ENCODE data around the gene CYP2W1. TPM values are rescaled to one million over a fixed set of nuclear protein-coding genes. Genes with fewer than 3 reads are reported as not detected.

The CYP2W1 gene
- total RNA-seq, 2 experiments from 2014 or later = not detected

DNA sequence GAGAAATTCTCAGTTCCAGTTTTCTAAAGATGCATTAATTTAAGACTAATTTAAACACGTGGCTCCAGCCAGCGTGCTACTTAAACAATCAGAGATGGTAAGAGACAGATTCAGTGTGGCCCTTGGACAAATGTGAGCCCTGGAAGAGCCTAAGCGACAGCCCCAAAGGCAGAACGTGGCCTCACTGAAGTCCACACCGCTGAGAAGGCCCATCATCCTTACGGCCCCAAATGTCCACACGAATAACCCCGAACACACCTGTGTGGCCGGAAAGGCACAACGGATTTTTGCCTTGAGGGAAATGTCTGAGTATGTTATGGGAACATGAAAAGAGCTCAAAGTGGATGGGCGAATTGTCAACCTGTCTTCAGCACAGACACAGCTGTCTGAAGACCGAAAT, 10.9 kb upstream of the CYP2W1 start:
- no peak for DNase-seq
- Mint-ChIP-seq H3K27ac (no peak overlapping the region), H3K36me3 (peaks cover 21% of the 10 kb centered on the region), H3K9me3 (no peaks in the 10 kb centered on the region), H3K4me3 (no peak overlapping the region), H3K27me3 (no peaks in the 10 kb centered on the region), H3K4me1 (peaks cover 27% of the 10 kb centered on the region)

DNA sequence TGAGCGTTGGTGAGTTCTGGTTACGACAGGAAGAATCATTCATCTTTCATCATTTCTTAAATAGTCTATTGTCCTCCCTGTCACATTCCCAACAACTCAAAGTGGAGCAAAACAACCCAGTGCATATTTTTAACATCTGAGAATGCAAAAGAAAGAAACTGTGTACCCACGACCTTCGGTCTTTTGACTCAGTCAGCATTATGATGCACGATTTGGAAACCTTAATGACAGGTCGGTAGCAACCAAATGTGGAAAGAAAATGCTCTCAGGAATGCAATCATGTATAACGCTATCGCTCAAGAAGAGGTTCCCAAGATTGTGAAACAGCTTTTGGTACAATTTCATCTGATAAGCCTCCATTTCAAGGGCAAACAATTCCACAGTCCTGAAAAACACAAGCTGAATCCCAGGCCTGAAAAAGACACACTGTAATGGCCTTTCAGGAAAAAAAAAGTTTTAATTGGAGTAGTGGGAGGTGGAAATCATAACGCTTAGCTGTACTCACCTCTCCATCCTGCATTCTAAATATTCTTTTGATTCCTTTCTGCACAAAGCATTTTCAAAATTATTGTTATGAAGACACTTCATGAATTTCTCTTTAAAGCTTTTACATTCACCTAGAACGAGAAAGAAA, 10.2 kb upstream of the CYP2W1 start:
- no peak for DNase-seq
- Mint-ChIP-seq H3K27me3 (no peaks in the 10 kb centered on the region), H3K27ac (peak overlapping the region; percentile 25), H3K9me3 (no peaks in the 10 kb centered on the region), H3K4me1 (peaks cover 27% of the 10 kb centered on the region), H3K4me3 (peak overlapping the region; percentile 67), H3K36me3 (peaks cover 21% of the 10 kb centered on the region)

GRCh38 chr7:973312-973711, 9.7 kb upstream of the CYP2W1 start:
- no peak for DNase-seq
- Mint-ChIP-seq H3K27ac (peak overlapping the region; percentile 51), H3K36me3 (peaks cover 21% of the 10 kb centered on the region)

GRCh38 chr7:974172-974571, 8.8 kb upstream of the CYP2W1 start:
- no peak for DNase-seq
- H3K4me3 Mint-ChIP-seq = peak overlapping the region; percentile 95
- peaks cover 27% of the 10 kb centered on the region for H3K4me1 Mint-ChIP-seq
- H3K27ac Mint-ChIP-seq = peak overlapping the region; percentile 93
- no peaks in the 10 kb centered on the region for H3K9me3 Mint-ChIP-seq
- H3K27me3 Mint-ChIP-seq = no peaks in the 10 kb centered on the region
- peaks cover 21% of the 10 kb centered on the region for H3K36me3 Mint-ChIP-seq

More at GRCh38 chr7:973312-973711, 9.7 kb upstream of the CYP2W1 start:
- Mint-ChIP-seq H3K4me1 (peaks cover 27% of the 10 kb centered on the region), H3K4me3 (peak overlapping the region; percentile 67), H3K27me3 (no peaks in the 10 kb centered on the region), H3K9me3 (no peaks in the 10 kb centered on the region)

GRCh38 chr7:974820-975681, 7.9 kb upstream of the CYP2W1 start, which contains the start of gene COX19:
Gene COX19, minus strand, starts transcription at chr7:975549. Its CDS starts 40 bp downstream, at chr7:975509.
- peak within 1 kb of the TSS; percentile 93 for H3K27ac Mint-ChIP-seq
- DNase-seq = peak; percentile 93
- no peaks in the 10 kb centered on the region for H3K27me3 Mint-ChIP-seq
- no peaks in the 10 kb centered on the region for H3K9me3 Mint-ChIP-seq
- peaks cover 27% of the 10 kb centered on the region for H3K4me1 Mint-ChIP-seq
- peak within 1 kb of the TSS; percentile 95 for H3K4me3 Mint-ChIP-seq
- peaks cover 20% of the 10 kb centered on the region for H3K36me3 Mint-ChIP-seq

- Mint-ChIP-seq H3K36me3 (peaks cover 18% of the 10 kb centered on the region), H3K4me1 (peaks cover 24% of the 10 kb centered on the region), H3K27me3 (no peaks in the 10 kb centered on the region), H3K27ac (no peak overlapping the region), H3K4me3 (peak overlapping the region; percentile 95), H3K9me3 (no peaks in the 10 kb centered on the region)
- no peak for DNase-seq
Measured at GRCh38 chr7:975702-976473, 7.1 kb upstream of the CYP2W1 start.

- Mint-ChIP-seq H3K27me3 (no peaks in the 10 kb centered on the region), H3K27ac (no peak overlapping the region), H3K4me3 (no peak overlapping the region), H3K36me3 (peaks cover 12% of the 10 kb centered on the region), H3K9me3 (no peaks in the 10 kb centered on the region), H3K4me1 (peaks cover 18% of the 10 kb centered on the region)
- DNase-seq = no peak
Measured at GRCh38 chr7:976901-977325, 6.1 kb upstream of the CYP2W1 start.

DNA sequence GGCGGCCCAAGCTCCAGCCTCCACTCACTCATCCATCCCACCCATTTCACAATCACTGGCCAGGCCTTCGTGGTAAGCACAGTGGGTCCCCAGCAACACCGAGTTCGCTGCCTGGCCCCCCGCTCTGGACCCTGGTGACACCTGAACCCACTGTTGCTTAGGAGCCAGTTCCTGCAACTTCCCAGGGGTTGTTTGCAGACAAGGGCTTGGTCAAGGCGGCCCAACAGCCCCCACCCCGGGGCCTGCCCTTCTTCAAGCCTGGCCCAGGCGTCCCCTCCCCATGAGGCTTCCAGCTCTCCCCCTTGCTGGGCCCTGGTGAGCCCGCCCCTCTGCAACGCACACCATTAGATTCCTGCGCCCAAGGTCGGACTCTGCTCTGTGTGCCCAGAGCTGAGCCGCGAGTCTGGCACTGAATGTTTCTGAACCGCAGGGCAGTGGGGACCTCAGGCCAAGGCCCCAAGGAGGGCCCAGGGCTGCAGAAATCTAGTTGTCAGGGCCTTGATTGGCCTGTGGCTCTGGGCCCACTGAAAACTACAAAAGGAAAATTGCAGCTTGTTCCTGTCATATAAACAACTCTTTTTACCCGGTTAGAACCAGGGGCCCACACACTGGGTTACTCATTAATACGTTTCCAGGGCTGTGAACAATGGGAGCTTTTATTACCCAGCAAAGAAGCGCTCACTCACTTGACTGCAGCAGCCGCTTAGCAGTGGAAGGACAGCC, 5.5 kb upstream of the CYP2W1 start:
- Mint-ChIP-seq H3K4me3 (no peak overlapping the region), H3K4me1 (peaks cover 14% of the 10 kb centered on the region), H3K36me3 (peaks cover 10% of the 10 kb centered on the region), H3K27ac (no peak overlapping the region), H3K9me3 (no peaks in the 10 kb centered on the region), H3K27me3 (no peaks in the 10 kb centered on the region)
- DNase-seq = no peak

- no peak for DNase-seq
- peaks cover 11% of the 10 kb centered on the region for H3K4me1 Mint-ChIP-seq
- peaks cover 8% of the 10 kb centered on the region for H3K36me3 Mint-ChIP-seq
- no peaks in the 10 kb centered on the region for H3K9me3 Mint-ChIP-seq
- H3K4me3 Mint-ChIP-seq = no peak overlapping the region
- no peak overlapping the region for H3K27ac Mint-ChIP-seq
- no peaks in the 10 kb centered on the region for H3K27me3 Mint-ChIP-seq
Measured at GRCh38 chr7:978049-978346, 5.0 kb upstream of the CYP2W1 start.

DNA sequence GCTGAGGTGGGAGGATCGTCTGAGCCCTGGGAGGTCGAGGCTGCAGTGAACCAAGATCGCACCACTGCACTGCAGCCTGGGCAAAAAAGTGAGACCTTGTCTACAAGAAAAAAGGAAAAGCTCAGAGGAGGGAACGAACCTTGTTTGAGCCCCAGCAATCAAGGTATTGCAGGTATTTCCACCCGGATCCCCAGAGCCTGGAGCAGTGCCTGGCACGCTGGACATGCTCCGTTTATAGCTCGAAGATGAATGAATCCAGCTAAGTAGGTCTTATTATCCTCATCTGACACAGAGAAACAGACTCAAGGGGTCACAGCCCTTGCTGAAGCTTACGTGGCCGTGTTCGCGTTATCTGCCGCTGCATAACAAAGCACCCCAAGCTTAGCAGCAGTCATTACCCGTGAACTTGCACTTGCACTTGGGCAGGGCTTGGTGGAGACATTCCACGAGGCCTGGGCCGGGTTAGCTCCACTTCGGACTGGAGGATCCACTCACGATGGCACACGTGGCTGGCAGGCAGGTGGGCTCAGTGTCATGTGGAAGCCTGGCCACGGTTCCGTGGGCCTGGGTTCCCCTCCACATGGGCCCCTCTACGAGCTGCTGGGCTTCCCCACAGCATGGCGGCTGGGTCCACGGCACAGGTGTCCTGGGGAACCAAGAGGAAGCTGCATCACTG, 4.4 kb upstream of the CYP2W1 start:
- Mint-ChIP-seq H3K4me1 (peaks cover 6% of the 10 kb centered on the region), H3K4me3 (no peak overlapping the region), H3K27me3 (no peaks in the 10 kb centered on the region), H3K9me3 (no peaks in the 10 kb centered on the region), H3K36me3 (peaks cover 5% of the 10 kb centered on the region), H3K27ac (no peak overlapping the region)
- DNase-seq = no peak

- Mint-ChIP-seq H3K4me1 (peaks cover 4% of the 10 kb centered on the region), H3K27ac (no peak overlapping the region), H3K4me3 (no peak overlapping the region)
Measured at GRCh38 chr7:979151-979550, 3.8 kb upstream of the CYP2W1 start.

GRCh38 chr7:979886-980571, 3.0 kb upstream of the CYP2W1 start:
- H3K27me3 Mint-ChIP-seq = no peaks in the 10 kb centered on the region
- no peak overlapping the region for H3K27ac Mint-ChIP-seq
- no peaks in the 10 kb centered on the region for H3K36me3 Mint-ChIP-seq
- no peak overlapping the region for H3K4me3 Mint-ChIP-seq
- DNase-seq = no peak
- no peaks in the 10 kb centered on the region for H3K9me3 Mint-ChIP-seq
- H3K4me1 Mint-ChIP-seq = no peaks in the 10 kb centered on the region

More at GRCh38 chr7:979151-979550, 3.8 kb upstream of the CYP2W1 start:
- peaks cover 4% of the 10 kb centered on the region for H3K36me3 Mint-ChIP-seq
- H3K27me3 Mint-ChIP-seq = no peaks in the 10 kb centered on the region
- no peak for DNase-seq
- H3K9me3 Mint-ChIP-seq = no peaks in the 10 kb centered on the region

- Mint-ChIP-seq H3K27ac (no peak overlapping the region), H3K27me3 (peaks cover 9% of the 10 kb centered on the region), H3K9me3 (no peaks in the 10 kb centered on the region)
Measured at GRCh38 chr7:981793-982510, 1.0 kb upstream of the CYP2W1 start.

More at GRCh38 chr7:981793-982510, 1.0 kb upstream of the CYP2W1 start:
- H3K4me1 Mint-ChIP-seq = no peaks in the 10 kb centered on the region
- no peak for DNase-seq
- H3K36me3 Mint-ChIP-seq = no peaks in the 10 kb centered on the region
- H3K4me3 Mint-ChIP-seq = no peak overlapping the region
